HCT116 (cell line): ENCODE measurements around the gene GRIK1. TPM values are rescaled to one million over a fixed set of nuclear protein-coding genes. Genes with fewer than 3 reads are reported as not detected.

Experiments
- ATAC-seq: fragments of 200-7000 bp; cut with Tn5 transposase; 2 replicates; pipeline ENCODE4 v1.9.1; 2020; ENCODE audit warnings: mild to moderate bottlenecking, moderate library complexity
- BruUV-seq: library from RNA; stranded (reverse); fragments of 400-500 nt; replicated peaks from 2 replicates; lab custom pipeline; 2021; lab: Mats Ljungman, UMichigan
- CTCF ChIA-PET: fragments of 300-600 bp; sonication (Branson Sonifier 250); formaldehyde crosslinking; loops from one replicate; lab custom pipeline; 2021; ENCODE audit warnings: antibody characterized with exemption; lab: Charles Lee
- POLR2A ChIA-PET: fragments of 300-600, 350-600 bp; sonication (Branson Sonifier 250); formaldehyde crosslinking; loops from one replicate; lab custom pipeline; 2021; ENCODE audit warnings: antibody characterized with exemption; lab: Charles Lee
- RAD21 ChIA-PET, 2 experiments: fragments of 300-600 bp; sonication (Branson Sonifier 250); formaldehyde crosslinking; loops; one replicate each; lab custom pipeline; 2023; ENCODE audit warnings: low total read pairs in 2 of 2; ENCODE audit not compliant: uncharacterized antibody in 2 of 2, unreplicated experiment in 2 of 2, low non-redundant PET in 1 of 2; lab: Charles Lee
- DNase-seq: peaks from one replicate; pipeline ENCODE4 v3.0.0-alpha.2; 2010; ENCODE audit warnings: low read depth, low spot score
- H2AFZ ChIP-seq: fragments of 200-600 bp; shearing (Covaris generic), sonication (generic); 2 replicates; pipeline ENCODE4 v1.6.1; 2017; ENCODE audit warnings: low read depth, mixed run types, mixed read lengths, antibody characterized with exemption, low read length; ENCODE audit not compliant: poor library complexity, severe bottlenecking
- H3K27ac ChIP-seq: 2 replicates; pipeline ENCODE4 v1.5.1; 2012; ENCODE audit warnings: low read depth, low read length
- H3K27me3 ChIP-seq: fragments of 200-600 bp; sonication (generic); 2 replicates; pipeline ENCODE4 v1.6.1; 2016; ENCODE audit warnings: mixed run types, low read length, mixed read lengths; ENCODE audit not compliant: insufficient read depth
- H3K36me3 ChIP-seq, 2 experiments: fragments of 200-500 bp in 1 of 2; fragments of 200-600 bp in 1 of 2; sonication (Bioruptor generic) in 1 of 2; sonication (generic) in 1 of 2; 2 replicates each; pipeline versions ENCODE4 v1.5.1 to v1.6.1; 2014 to 2016; ENCODE audit warnings: low read length in 2 of 2, inconsistent platforms in 1 of 2, mixed read lengths in 1 of 2, mixed run types in 1 of 2; ENCODE audit not compliant: insufficient read depth in 2 of 2, control insufficient read depth in 1 of 2
- H3K4me1 ChIP-seq, 2 experiments: fragments of 200-600 bp in 1 of 2; sonication (generic) in 1 of 2; 2 replicates each; pipeline versions ENCODE4 v1.5.1 to v1.6.1; 2012 to 2017; ENCODE audit warnings: low read length in 2 of 2, inconsistent platforms in 1 of 2, mild to moderate bottlenecking in 1 of 2, mixed read lengths in 1 of 2, mixed run types in 1 of 2, moderate library complexity in 1 of 2; ENCODE audit not compliant: insufficient read depth in 2 of 2, control insufficient read depth in 1 of 2
- H3K4me2 ChIP-seq: fragments of 200-600 bp; sonication (generic); 2 replicates; pipeline ENCODE4 v1.6.1; 2017; ENCODE audit warnings: mixed run types, low read length, mixed read lengths
- H3K4me3 ChIP-seq, 2 experiments: fragments of 200-600 bp in 1 of 2; sonication (generic) in 1 of 2; replicated peaks in 1 of 2; 2 replicates each; pipeline ENCODE4 v1.5.1; 2011 to 2016; ENCODE audit warnings: low read length in 2 of 2, control low read depth in 1 of 2, low read depth in 1 of 2, mild to moderate bottlenecking in 1 of 2, mixed read lengths in 1 of 2, mixed run types in 1 of 2
- H3K79me2 ChIP-seq: fragments of 200-600 bp; sonication (generic); 2 replicates; pipeline ENCODE4 v1.6.1; 2017; ENCODE audit warnings: mild to moderate bottlenecking, mixed run types, low read length, moderate library complexity, mixed read lengths; ENCODE audit not compliant: insufficient read depth
- H3K9ac ChIP-seq: fragments of 200-600 bp; sonication (generic); 2 replicates; pipeline ENCODE4 v1.6.1; 2016; ENCODE audit warnings: low read length, mixed read lengths
- H3K9me2 ChIP-seq: fragments of 200-600 bp; sonication (generic), shearing (Covaris generic); 2 replicates; pipeline ENCODE4 v1.6.1; 2017; ENCODE audit warnings: mixed run types, mild to moderate bottlenecking, moderate library complexity; ENCODE audit not compliant: insufficient read depth
- H3K9me3 ChIP-seq, 2 experiments: fragments of 200-500 bp in 1 of 2; fragments of 200-600 bp in 1 of 2; sonication (Bioruptor generic) in 1 of 2; sonication (generic) in 1 of 2; 2 replicates each; pipeline ENCODE4 v1.6.1; 2014 to 2017; ENCODE audit warnings: low read length in 2 of 2, mixed read lengths in 2 of 2, inconsistent platforms in 1 of 2, low read depth in 1 of 2, mild to moderate bottlenecking in 1 of 2, mixed run types in 1 of 2, moderate library complexity in 1 of 2; ENCODE audit not compliant: control insufficient read depth in 1 of 2, insufficient read depth in 1 of 2
- H4K20me1 ChIP-seq: fragments of 200-600 bp; sonication (generic), shearing (Covaris generic); 2 replicates; pipeline ENCODE4 v1.6.1; 2017; ENCODE audit warnings: mixed run types, mild to moderate bottlenecking, moderate library complexity; ENCODE audit not compliant: insufficient read depth
- CBX3 ChIP-seq: IDR thresholded peaks from 2 replicates; pipeline ENCODE4 v1.6.1; 2012; ENCODE audit warnings: low read depth
- CEBPB ChIP-seq: IDR thresholded peaks from 2 replicates; pipeline ENCODE4 v1.6.1; 2012; ENCODE audit warnings: low read depth
- CTCF ChIP-seq, 3 experiments: fragments of 200-600 bp in 1 of 3; sonication (generic) in 1 of 3; IDR thresholded peaks in 2 of 3; conservative IDR thresholded peaks in 1 of 3; 2 replicates each; pipeline ENCODE4 v1.5.1; 2012 to 2017; ENCODE audit warnings: low read depth in 2 of 3, low read length in 2 of 3, antibody characterized with exemption in 1 of 3, borderline replicate concordance in 1 of 3, control low read depth in 1 of 3, mild to moderate bottlenecking in 1 of 3, mixed read lengths in 1 of 3, mixed run types in 1 of 3, moderate library complexity in 1 of 3; ENCODE audit not compliant: insufficient read depth in 1 of 3
- EGR1 ChIP-seq: IDR thresholded peaks from 2 replicates; pipeline ENCODE4 v1.6.1; 2012; ENCODE audit warnings: low read depth
- ELF1 ChIP-seq: IDR thresholded peaks from 2 replicates; pipeline ENCODE4 v1.6.1; 2012; ENCODE audit warnings: low read depth, borderline replicate concordance
- EZH2 ChIP-seq: fragments of 200-600 bp; sonication (generic); IDR thresholded peaks from 2 replicates; pipeline ENCODE4 v1.6.1; 2017; ENCODE audit warnings: antibody characterized with exemption, mixed run types
- EZH2phosphoT487 ChIP-seq: fragments of 200-600 bp; IDR thresholded peaks from 2 replicates; pipeline ENCODE4 v1.6.1; 2018; ENCODE audit warnings: antibody characterized with exemption, borderline replicate concordance
- FOSL1 ChIP-seq: IDR thresholded peaks from 2 replicates; pipeline ENCODE4 v1.6.1; 2012; ENCODE audit warnings: low read depth
- JUND ChIP-seq: IDR thresholded peaks from 2 replicates; pipeline ENCODE4 v1.6.1; 2012
- MAX ChIP-seq: IDR thresholded peaks from 2 replicates; pipeline ENCODE4 v1.6.1; 2012
- POLR2A ChIP-seq: IDR thresholded peaks from 2 replicates; pipeline ENCODE4 v1.7.0; 2011; ENCODE audit warnings: borderline replicate concordance; ENCODE audit not compliant: insufficient read depth, insufficient read length; ENCODE audit errors: extremely low read depth
- POLR2AphosphoS5 ChIP-seq: IDR thresholded peaks from 2 replicates; pipeline ENCODE4 v1.6.1; 2011; ENCODE audit warnings: mild to moderate bottlenecking, low read depth, low read length, moderate library complexity
- RAD21 ChIP-seq: IDR thresholded peaks from 2 replicates; pipeline ENCODE4 v1.6.1; 2012; ENCODE audit warnings: low read depth, mild to moderate bottlenecking
- SIN3A ChIP-seq: IDR thresholded peaks from 2 replicates; pipeline ENCODE4 v1.6.1; 2012; ENCODE audit warnings: low read depth
- SP1 ChIP-seq: IDR thresholded peaks from 2 replicates; pipeline ENCODE4 v1.6.1; 2012; ENCODE audit warnings: low read depth
- TCF7L2 ChIP-seq: IDR thresholded peaks from 2 replicates; pipeline ENCODE4 v1.7.0; 2011; ENCODE audit warnings: borderline replicate concordance, inconsistent platforms; ENCODE audit not compliant: insufficient read depth, insufficient read length; ENCODE audit errors: extremely low read depth
- ZBTB33 ChIP-seq: IDR thresholded peaks from 2 replicates; pipeline ENCODE4 v1.6.1; 2011; ENCODE audit warnings: mild to moderate bottlenecking, low read length, moderate library complexity; ENCODE audit not compliant: insufficient replicate concordance; ENCODE audit errors: extremely low read depth
- ZFX ChIP-seq: fragments of 450-650 bp; IDR thresholded peaks from 2 replicates; pipeline ENCODE4 v1.6.1; 2017
- ZNF274 ChIP-seq: fragments of 200-500 bp; sonication (Bioruptor generic); IDR thresholded peaks from 2 replicates; pipeline ENCODE4 v1.6.1; 2014; ENCODE audit warnings: mild to moderate bottlenecking, low read depth, low read length, inconsistent platforms
- intact Hi-C: fragments of 100-400 bp; cut with micrococcal nuclease; formaldehyde crosslinking; loops from 2 replicates; pipeline ENCODE4 v1.10.0; 2022
- total RNA-seq: library from RNA; stranded (reverse); gene quantifications from one replicate; pipeline ENCODE4 v1.2.1, GENCODE V29; 2021; ENCODE audit not compliant: unreplicated experiment

Gene GRIK1
- total RNA-seq, 1 experiment from 2014 or later, result not detected

- TF ChIP-seq RAD21, result no peak
- no peak for TF ChIP-seq ELF1
- no peak for TF ChIP-seq SIN3A
- TF ChIP-seq TCF7L2, result no peak
- TF ChIP-seq CTCF (IDR thresholded peaks at IDR 0.05 in 2 of 3, conservative IDR thresholded peaks at IDR 0.05 in 1 of 3; ENCODE audit: borderline replicate concordance in 1 of 3, insufficient read depth in 1 of 3, low read depth in 2 of 3, low read length in 2 of 3), result no peak
- no peak for TF ChIP-seq EZH2phosphoT487
- TF ChIP-seq POLR2A, result no peak
- no peak for TF ChIP-seq SP1
- no peak for TF ChIP-seq ZFX
- no peak for TF ChIP-seq JUND
- TF ChIP-seq EZH2, result no peak
- no peak for TF ChIP-seq CBX3
- TF ChIP-seq POLR2AphosphoS5, result no peak
- TF ChIP-seq EGR1, result no peak
- no peak for TF ChIP-seq FOSL1
- TF ChIP-seq MAX, result no peak
- no peak for TF ChIP-seq ZBTB33
- no peak for TF ChIP-seq CEBPB
- TF ChIP-seq ZNF274, result no peak
- H3K27me3 ChIP-seq, result no peaks in the 10 kb centered on the region
- no peak overlapping the region for H3K4me3 ChIP-seq
- ChIA-PET POLR2A (no interaction called here), RAD21 (no interaction called here), CTCF (no interaction called here)
- no peaks in the 10 kb centered on the region for H3K79me2 ChIP-seq
- BruUV-seq, result no TSS peak
- H4K20me1 ChIP-seq, result no peaks in the 10 kb centered on the region
- DNase-seq (no peak), ATAC-seq (no peak)
- no peak overlapping the region for H3K9ac ChIP-seq
- H3K4me1 ChIP-seq, result no peaks in the 10 kb centered on the region
- H3K9me3 ChIP-seq, result no peaks in the 10 kb centered on the region
- no peak overlapping the region for H3K27ac ChIP-seq
- H2AFZ ChIP-seq, result no peak overlapping the region
- H3K36me3 ChIP-seq, result no peaks in the 10 kb centered on the region
- no peaks in the 10 kb centered on the region for H3K9me2 ChIP-seq
- H3K4me2 ChIP-seq, result no peak overlapping the region
- intact Hi-C loops, result no loop called here
These were observed 318.3 kb downstream of the GRIK1 start for GRCh38 chr21:29621525-29621924.
